ENCODE results near the gene EFNA5. TPM values are rescaled to one million over a fixed set of nuclear protein-coding genes. Genes with fewer than 3 reads are reported as not detected.
A peak's percentile ranks its signal among the peaks of the same experiment; 100 is the strongest.

The EFNA5 gene
- polyA plus RNA-seq, 1 donor from 2014 or later, result 4.2 TPM

GRCh38 chr5:107619781-107620180 lies 51.0 kb downstream of the EFNA5 start:
- peaks cover 49% of the 10 kb centered on the region for H3K79me2 ChIP-seq (replicated peaks; ENCODE audit: insufficient read depth, low read length)
- no peaks in the 10 kb centered on the region for H3K9me2 ChIP-seq (ENCODE audit: insufficient read depth, low read length)
- no peaks in the 10 kb centered on the region for H3F3A ChIP-seq (ENCODE audit: insufficient read depth, low read length, poor library complexity, severe bottlenecking)
- no peak overlapping the region for H3K4me3 ChIP-seq (ENCODE audit: low read length)
- no peaks in the 10 kb centered on the region for H3K9me3 ChIP-seq (ENCODE audit: low read length)
- no peak overlapping the region for H3K9ac ChIP-seq (ENCODE audit: low read length)
- no peaks in the 10 kb centered on the region for H4K20me1 ChIP-seq (ENCODE audit: insufficient read depth)
- TF ChIP-seq EZH2 (IDR thresholded peaks at IDR 0.05; ENCODE audit: borderline replicate concordance, insufficient read depth, low read length, poor library complexity, severe bottlenecking) (no peak), REST (IDR thresholded peaks at IDR 0.05; ENCODE audit: borderline replicate concordance) (no peak), TAF1 (IDR thresholded peaks at IDR 0.05; ENCODE audit: low read depth) (no peak), SMC3 (conservative IDR thresholded peaks at IDR 0.05; ENCODE audit: poor library complexity) (no peak), CTCF (IDR thresholded peaks at IDR 0.05; ENCODE audit: poor library complexity, severe bottlenecking) (no peak), EP300 (conservative IDR thresholded peaks at IDR 0.05; ENCODE audit: poor library complexity, severe bottlenecking) (no peak), RAD21 (conservative IDR thresholded peaks at IDR 0.05) (no peak), POLR2AphosphoS5 (IDR thresholded peaks at IDR 0.05) (no peak), MXI1 (conservative IDR thresholded peaks at IDR 0.05; ENCODE audit: poor library complexity, severe bottlenecking) (no peak)
- H3K4me2 ChIP-seq (ENCODE audit: low read length), result no peak overlapping the region
- H2AFZ ChIP-seq (ENCODE audit: low read depth, low read length), result no peak overlapping the region
- no peaks in the 10 kb centered on the region for H3K27me3 ChIP-seq (ENCODE audit: insufficient read depth, low read depth, low read length)
- H3K27ac ChIP-seq (ENCODE audit: low read length), result no peak overlapping the region
- no peaks in the 10 kb centered on the region for H3K36me3 ChIP-seq (ENCODE audit: insufficient read depth, low read length)

DNA sequence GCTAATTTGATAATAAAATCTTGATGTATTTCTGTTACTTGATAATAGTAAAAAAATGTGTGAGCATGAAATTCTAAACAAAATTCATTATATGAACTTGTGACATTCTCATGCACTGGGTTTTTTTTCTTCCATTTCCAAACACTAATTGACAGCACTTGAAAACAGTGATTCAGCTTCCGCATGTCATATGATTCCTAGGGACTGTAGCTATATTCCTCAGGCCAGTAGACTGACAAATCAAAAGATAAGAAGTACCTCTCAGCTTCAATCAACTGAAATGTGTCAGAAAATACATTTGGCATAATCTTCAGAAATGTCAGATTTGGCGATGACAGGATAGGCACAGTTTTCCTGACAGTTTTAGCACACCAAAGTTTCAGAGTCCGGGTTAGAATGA lies 52.5 kb downstream of the EFNA5 start:
- Histone ChIP-seq H3K36me3 (ENCODE audit: insufficient read depth, low read length) (no peaks in the 10 kb centered on the region), H3K9ac (ENCODE audit: low read length) (no peak overlapping the region), H3K27me3 (ENCODE audit: insufficient read depth, low read depth, low read length) (no peaks in the 10 kb centered on the region), H3K27ac (ENCODE audit: low read length) (no peak overlapping the region), H3K4me2 (ENCODE audit: low read length) (no peak overlapping the region), H3F3A (ENCODE audit: insufficient read depth, low read length, poor library complexity, severe bottlenecking) (no peaks in the 10 kb centered on the region), H3K79me2 (replicated peaks; ENCODE audit: insufficient read depth, low read length) (peaks cover 42% of the 10 kb centered on the region), H3K9me3 (ENCODE audit: low read length) (no peaks in the 10 kb centered on the region), H4K20me1 (ENCODE audit: insufficient read depth) (no peaks in the 10 kb centered on the region), H3K4me3 (ENCODE audit: low read length) (no peak overlapping the region), H3K9me2 (ENCODE audit: insufficient read depth, low read length) (no peaks in the 10 kb centered on the region), H2AFZ (ENCODE audit: low read depth, low read length) (no peak overlapping the region)
- no peak for TF ChIP-seq REST (IDR thresholded peaks at IDR 0.05; ENCODE audit: borderline replicate concordance)
- TF ChIP-seq POLR2AphosphoS5 (IDR thresholded peaks at IDR 0.05), result peak; percentile 30
- no peak for TF ChIP-seq SMC3 (conservative IDR thresholded peaks at IDR 0.05; ENCODE audit: poor library complexity)
- no peak for TF ChIP-seq CTCF (IDR thresholded peaks at IDR 0.05; ENCODE audit: poor library complexity, severe bottlenecking)
- no peak for TF ChIP-seq EZH2 (IDR thresholded peaks at IDR 0.05; ENCODE audit: borderline replicate concordance, insufficient read depth, low read length, poor library complexity, severe bottlenecking)
- peak; percentile 91 for TF ChIP-seq EP300 (conservative IDR thresholded peaks at IDR 0.05; ENCODE audit: poor library complexity, severe bottlenecking)

Data from neural cell (in vitro differentiated cells).